HEK293T (cell line): Measurements from ENCODE around the gene ARHGAP42.

Source experiments
- CTCF ChIA-PET: fragments of 350-600 bp; formaldehyde crosslinking; extraction: SDS; loops from one replicate; lab custom pipeline; 2021; ENCODE audit warnings: antibody characterized with exemption, inconsistent platforms; lab: Yijun Ruan, JAX
- POLR2A ChIA-PET: fragments of 350-600 bp; formaldehyde crosslinking; extraction: SDS; loops from one replicate; lab custom pipeline; 2020; ENCODE audit warnings: antibody characterized with exemption, inconsistent platforms; lab: Yijun Ruan, JAX
- DNase-seq: peaks from one replicate; pipeline ENCODE4 v3.0.0; 2012; ENCODE audit warnings: mixed read lengths; ENCODE audit errors: extremely low spot score
- ARNT ChIP-seq: fragments of 450-650 bp; IDR thresholded peaks from 2 replicates; pipeline ENCODE4 v1.6.1; 2017; ENCODE audit warnings: mild to moderate bottlenecking
- BHLHE40 ChIP-seq: fragments of 450-650 bp; IDR thresholded peaks from 2 replicates; pipeline ENCODE4 v1.6.1; 2016; ENCODE audit warnings: mild to moderate bottlenecking, moderate library complexity, borderline replicate concordance
- CTBP1 ChIP-seq: fragments of 450-650 bp; IDR thresholded peaks from 2 replicates; pipeline ENCODE4 v1.6.1; 2016; ENCODE audit warnings: borderline replicate concordance
- ELF4 ChIP-seq: fragments of 450-650 bp; IDR thresholded peaks from 2 replicates; pipeline ENCODE4 v1.6.1; 2017; ENCODE audit warnings: antibody characterized with exemption
- FOXA1 ChIP-seq: fragments of 450-650 bp; IDR thresholded peaks from 2 replicates; pipeline ENCODE4 v1.6.1; 2016; ENCODE audit warnings: mild to moderate bottlenecking
- FOXK2 ChIP-seq: fragments of 450-650 bp; IDR thresholded peaks from 2 replicates; pipeline ENCODE4 v1.6.1; 2016; ENCODE audit warnings: mild to moderate bottlenecking
- FOXM1 ChIP-seq: fragments of 450-650 bp; IDR thresholded peaks from 2 replicates; pipeline ENCODE4 v1.6.1; 2017; ENCODE audit warnings: mild to moderate bottlenecking, borderline replicate concordance
- HDGF ChIP-seq: fragments of 450-650 bp; IDR thresholded peaks from 2 replicates; pipeline ENCODE4 v1.6.1; 2017; ENCODE audit warnings: antibody characterized with exemption, borderline replicate concordance
- L3MBTL2 ChIP-seq: fragments of 450-650 bp; conservative IDR thresholded peaks from 2 replicates; pipeline ENCODE4 v1.6.1; 2016; ENCODE audit warnings: mild to moderate bottlenecking
- LEF1 ChIP-seq: fragments of 450-650 bp; IDR thresholded peaks from 2 replicates; pipeline ENCODE4 v1.6.1; 2017; ENCODE audit warnings: mild to moderate bottlenecking, borderline replicate concordance
- NFRKB ChIP-seq: fragments of 450-650 bp; IDR thresholded peaks from 2 replicates; pipeline ENCODE4 v1.6.1; 2016; ENCODE audit warnings: mild to moderate bottlenecking, moderate library complexity
- PKNOX1 ChIP-seq: fragments of 450-650 bp; IDR thresholded peaks from 2 replicates; pipeline ENCODE4 v1.6.1; 2016
- SP1 ChIP-seq: fragments of 450-650 bp; IDR thresholded peaks from 2 replicates; pipeline ENCODE4 v1.6.1; 2017
- SUZ12 ChIP-seq: fragments of 450-650 bp; IDR thresholded peaks from 2 replicates; pipeline ENCODE4 v1.6.1; 2016; ENCODE audit warnings: mild to moderate bottlenecking
- TARDBP ChIP-seq: fragments of 450-650 bp; IDR thresholded peaks from 2 replicates; pipeline ENCODE4 v1.6.1; 2016
- ZNF384 ChIP-seq: fragments of 450-650 bp; IDR thresholded peaks from 2 replicates; pipeline ENCODE4 v1.6.1; 2016

ARHGAP42 gene

GRCh38 chr11:100991541-100991940 is 304.5 kb downstream of the ARHGAP42 start:
- no peak for TF ChIP-seq NFRKB
- no peak for TF ChIP-seq SUZ12
- no peak for TF ChIP-seq TARDBP
- no peak for TF ChIP-seq ELF4
- TF ChIP-seq HDGF: no peak
- TF ChIP-seq CTBP1: no peak
- no peak for TF ChIP-seq FOXM1
- no peak for TF ChIP-seq FOXA1
- no peak for TF ChIP-seq BHLHE40
- no peak for TF ChIP-seq LEF1
- no peak for TF ChIP-seq ARNT
- TF ChIP-seq L3MBTL2: no peak
- TF ChIP-seq FOXK2: no peak
- TF ChIP-seq PKNOX1: no peak
- no peak for DNase-seq
- ChIA-PET CTCF (no interaction called here), POLR2A (no interaction called here)

- TF ChIP-seq CTBP1 (no peak), HDGF (no peak), PKNOX1 (no peak), TARDBP (no peak), ELF4 (no peak), FOXM1 (no peak), ZNF384 (no peak), L3MBTL2 (no peak), BHLHE40 (no peak), LEF1 (no peak), NFRKB (no peak), FOXA1 (no peak), SUZ12 (no peak)
- ChIA-PET CTCF (no interaction called here), POLR2A (no interaction called here)
- no peak for DNase-seq
Measured at GRCh38 chr11:100994966-100995365, 307.9 kb downstream of the ARHGAP42 start.

- no peak for DNase-seq
- ChIA-PET CTCF (no interaction called here), POLR2A (no interaction called here)
- TF ChIP-seq ARNT (no peak), FOXK2 (no peak), L3MBTL2 (no peak), PKNOX1 (no peak), BHLHE40 (no peak)
Measured at GRCh38 chr11:100999756-101000155, 312.7 kb downstream of the ARHGAP42 start.

- DNase-seq: peak; percentile 11
- CTCF ChIA-PET: no interaction called here
- POLR2A ChIA-PET: no interaction called here
- TF ChIP-seq TARDBP (no peak), ZNF384 (no peak), LEF1 (no peak), FOXK2 (no peak)
Measured at GRCh38 chr11:101003468-101003867, 316.4 kb downstream of the ARHGAP42 start.

GRCh38 chr11:101008961-101009689 is 322.0 kb downstream of the ARHGAP42 start:
- DNase-seq: no peak
- TF ChIP-seq CTBP1 (no peak), BHLHE40 (no peak), FOXA1 (no peak), TARDBP (no peak), PKNOX1 (no peak), L3MBTL2 (no peak), HDGF (no peak), SUZ12 (no peak), FOXM1 (no peak), FOXK2 (no peak)
- CTCF ChIA-PET: no interaction called here
- POLR2A ChIA-PET: no interaction called here

GRCh38 chr11:101009690-101010055 is 322.6 kb downstream of the ARHGAP42 start:
- TF ChIP-seq ELF4: no peak
- no peak for TF ChIP-seq CTBP1
- no peak for TF ChIP-seq SUZ12
- TF ChIP-seq L3MBTL2: no peak
- no peak for TF ChIP-seq ZNF384
- no peak for TF ChIP-seq LEF1
- TF ChIP-seq HDGF: no peak
- TF ChIP-seq FOXK2: no peak
- no peak for TF ChIP-seq SP1
- TF ChIP-seq FOXA1: no peak
- no peak for TF ChIP-seq TARDBP
- TF ChIP-seq PKNOX1: no peak
- no peak for TF ChIP-seq ARNT
- POLR2A ChIA-PET: no interaction called here
- DNase-seq: no peak
- CTCF ChIA-PET: interaction anchor here (0.6 kb wide), 1 partner anchor 313 kb away, joined by 3 read pairs; no protein-coding TSS in a partner anchor
